Muscle of leg (tissue), 11 donors: ENCODE data around the gene TCAF1. TPM values are rescaled to one million over a fixed set of nuclear protein-coding genes. Genes with fewer than 3 reads are reported as not detected.

Experiments used
- DNase-seq: peaks from one replicate; pipeline ENCODE4 v3.0.0; 2013
- H3K27ac ChIP-seq: one replicate; pipeline ENCODE4 v1.5.1; 2013; ENCODE audit warnings: mild to moderate bottlenecking, low read length, control low read depth
- H3K27me3 ChIP-seq: one replicate; pipeline ENCODE4 v1.6.1; 2013; ENCODE audit warnings: low read length; ENCODE audit not compliant: control insufficient read depth, insufficient read depth
- H3K36me3 ChIP-seq: one replicate; pipeline ENCODE4 v1.6.1; 2013; ENCODE audit warnings: low read length; ENCODE audit not compliant: control insufficient read depth, insufficient read depth
- H3K4me1 ChIP-seq: one replicate; pipeline ENCODE4 v1.6.1; 2013; ENCODE audit warnings: low read length; ENCODE audit not compliant: control insufficient read depth, insufficient read depth
- H3K4me3 ChIP-seq: one replicate; pipeline ENCODE4 v1.5.1; 2013; ENCODE audit warnings: low read length, control low read depth
- H3K9me3 ChIP-seq: replicated peaks from 2 replicates; pipeline ENCODE4 v1.6.1; 2013; ENCODE audit warnings: low read depth, low read length; ENCODE audit not compliant: control insufficient read depth
- WGBS: methylation state at CpG from one replicate; pipeline ENCODE4 v1.1.5; 2013; ENCODE audit warnings: missing lambda C conversion rate; ENCODE audit not compliant: insufficient coverage; 5-methylcytosine and 5-hydroxymethylcytosine counted together
- polyA plus RNA-seq, 8 donors: library from polyadenylated mRNA; unstranded; fragments of 120-200 nt; gene quantifications; one replicate each; pipeline versions ENCODE4 v1.2.1 to v1.2.3, GENCODE V29; 2013; ENCODE audit warnings: inconsistent platforms in 1 of 8, low replicate concordance in 1 of 8; ENCODE audit not compliant: insufficient read length in 8 of 8, insufficient read depth in 1 of 8
- total RNA-seq: library from RNA; stranded (reverse); fragments of 120-200 nt; gene quantifications from one replicate; pipeline ENCODE4 v1.2.4, GENCODE V29; 2013

TCAF1 gene
- total and polyA plus RNA-seq, 9 donors: 104 to 186 (median 166) TPM

DNA sequence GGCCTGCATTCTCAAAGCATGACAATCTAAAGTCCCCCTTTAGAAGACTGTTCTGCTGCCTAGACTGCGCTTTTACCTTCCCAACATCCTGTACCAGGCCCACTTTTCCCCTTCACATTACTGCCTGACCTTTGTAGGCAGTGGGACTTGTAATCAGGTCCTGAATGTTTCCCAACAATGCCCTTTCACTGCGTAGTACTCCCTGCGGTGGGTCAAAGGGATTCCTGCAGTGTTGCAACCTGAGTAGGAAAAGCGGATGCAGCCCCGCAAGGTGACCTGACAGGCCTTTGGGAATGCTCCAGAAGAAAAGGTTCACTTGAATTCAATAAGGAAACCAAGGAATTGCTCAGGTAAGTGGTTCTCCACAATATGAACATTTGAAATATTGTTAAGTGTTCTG lies 4.9 kb upstream of the TCAF1 start:
- Histone ChIP-seq H3K4me3 (no peak overlapping the region), H3K36me3 (no peaks in the 10 kb centered on the region), H3K27ac (no peak overlapping the region), H3K27me3 (no peaks in the 10 kb centered on the region), H3K9me3 (no peaks in the 10 kb centered on the region), H3K4me1 (peaks cover 36% of the 10 kb centered on the region)
- DNase-seq: peak; percentile 7
- WGBS: 92% methylated on average over 5 of the region's 5 CpGs

DNA sequence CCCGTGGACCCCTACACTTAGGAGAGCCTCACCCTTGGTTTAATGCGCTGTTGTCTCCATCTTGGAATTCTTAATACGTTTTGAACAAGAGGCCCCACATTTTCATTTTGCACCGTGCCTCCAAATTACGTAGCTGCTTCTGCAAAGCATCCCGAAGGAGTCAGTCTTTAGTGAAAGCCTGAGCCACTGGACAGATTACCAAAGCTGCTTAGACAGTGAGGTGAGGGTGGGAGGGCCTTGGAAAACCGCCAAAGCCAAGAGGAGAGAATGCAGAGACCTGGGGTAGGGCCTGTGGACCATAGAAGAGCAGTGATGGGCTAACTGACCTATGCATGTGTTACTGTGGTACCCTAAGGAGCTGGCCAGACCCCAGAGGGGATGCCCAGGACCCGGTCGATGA lies 4.2 kb upstream of the TCAF1 start:
- Histone ChIP-seq H3K9me3 (no peaks in the 10 kb centered on the region), H3K27ac (peak overlapping the region; percentile 89), H3K4me3 (no peak overlapping the region), H3K36me3 (no peaks in the 10 kb centered on the region), H3K4me1 (peaks cover 36% of the 10 kb centered on the region), H3K27me3 (no peaks in the 10 kb centered on the region)
- peak; percentile 70 for DNase-seq
- 78% methylated on average over 7 of the region's 9 CpGs for WGBS

DNA sequence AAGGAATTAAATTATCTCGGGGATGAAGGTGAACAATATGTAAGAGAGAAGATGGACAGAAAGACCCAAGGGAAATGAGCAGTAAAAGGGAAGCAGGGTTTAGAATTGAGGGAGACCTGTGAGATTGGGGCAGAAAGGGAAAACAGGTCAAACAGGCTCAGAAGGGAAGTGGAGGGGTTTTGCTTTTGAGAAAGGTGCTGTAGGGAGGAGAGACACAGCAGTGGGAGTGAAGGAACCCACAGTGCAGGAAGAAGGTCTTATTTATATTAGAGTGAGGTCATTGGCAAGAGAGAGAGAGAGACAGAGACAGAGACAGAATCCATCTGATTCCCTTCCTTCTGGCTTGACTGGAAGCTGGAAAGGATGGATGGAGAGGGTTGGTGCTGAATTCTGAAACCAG lies 3.5 kb upstream of the TCAF1 start:
- Histone ChIP-seq H3K27ac (peak overlapping the region; percentile 89), H3K4me1 (peaks cover 39% of the 10 kb centered on the region), H3K36me3 (no peaks in the 10 kb centered on the region), H3K4me3 (no peak overlapping the region), H3K27me3 (no peaks in the 10 kb centered on the region), H3K9me3 (no peaks in the 10 kb centered on the region)
- WGBS: 42% methylated on average over 1 of the region's 1 CpG
- DNase-seq: peak; percentile 58

DNA sequence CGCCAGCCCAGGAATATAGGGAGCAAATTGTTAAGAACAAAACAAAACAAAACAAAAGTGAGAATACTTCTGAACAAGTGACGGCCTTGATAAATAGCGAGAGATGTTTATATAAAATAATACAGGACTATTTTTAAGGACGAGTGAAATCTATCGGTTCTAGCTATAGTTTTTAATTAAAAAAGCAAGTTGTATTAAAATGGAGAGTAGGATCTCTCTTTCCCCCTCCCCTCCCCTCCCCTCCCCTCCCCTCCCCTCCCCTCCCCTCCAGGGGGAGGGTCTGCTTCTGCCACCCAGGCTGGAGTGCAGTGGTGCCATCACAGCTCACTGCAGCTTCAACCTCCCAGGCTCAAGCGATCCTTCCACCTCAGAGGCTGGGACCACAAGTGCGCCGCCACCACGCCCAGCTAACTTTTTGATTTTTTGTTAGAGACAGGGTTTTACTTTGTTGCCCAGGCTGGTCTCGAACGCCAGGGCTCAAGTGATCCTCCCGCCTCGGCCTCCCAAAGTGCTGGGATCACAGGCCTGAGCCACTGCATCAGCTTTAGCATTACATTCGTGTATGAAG lies 440 bp upstream of the TCAF1 start:
- H3K4me1 ChIP-seq: peaks cover 47% of the 10 kb centered on the region
- no peaks in the 10 kb centered on the region for H3K9me3 ChIP-seq
- H3K27me3 ChIP-seq: no peaks in the 10 kb centered on the region
- no peaks in the 10 kb centered on the region for H3K36me3 ChIP-seq
- H3K4me3 ChIP-seq: peak overlapping the region; percentile 94
- DNase-seq: no peak
- WGBS: 93% methylated on average over 8 of the region's 14 CpGs
- peak overlapping the region; percentile 66 for H3K27ac ChIP-seq

DNA sequence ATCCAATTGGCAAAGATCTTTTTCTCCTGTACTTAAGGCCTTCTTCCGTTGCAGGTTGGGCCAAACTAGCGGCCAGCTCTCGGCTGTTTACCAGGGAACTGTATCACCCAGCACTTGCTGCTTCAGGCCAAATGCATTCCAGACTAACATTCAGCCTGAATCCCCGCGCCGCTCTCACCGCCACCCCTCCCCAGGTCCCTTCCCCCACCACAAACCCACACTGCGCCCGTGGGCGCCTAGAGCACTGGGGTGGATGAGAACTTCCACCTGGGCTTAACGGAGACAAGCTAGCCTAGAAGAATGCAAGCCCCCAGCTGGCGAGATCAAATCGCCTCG lies 676 bp downstream of the TCAF1 start:
- peaks cover 46% of the 10 kb centered on the region for H3K4me1 ChIP-seq
- peak; percentile 73 for DNase-seq
- no peaks in the 10 kb centered on the region for H3K36me3 ChIP-seq
- H3K4me3 ChIP-seq: peak overlapping the region; percentile 94
- H3K9me3 ChIP-seq: no peaks in the 10 kb centered on the region
- H3K27ac ChIP-seq: peak overlapping the region; percentile 97
- no peaks in the 10 kb centered on the region for H3K27me3 ChIP-seq
- WGBS: 0% methylated on average over 11 of the region's 14 CpGs

DNA sequence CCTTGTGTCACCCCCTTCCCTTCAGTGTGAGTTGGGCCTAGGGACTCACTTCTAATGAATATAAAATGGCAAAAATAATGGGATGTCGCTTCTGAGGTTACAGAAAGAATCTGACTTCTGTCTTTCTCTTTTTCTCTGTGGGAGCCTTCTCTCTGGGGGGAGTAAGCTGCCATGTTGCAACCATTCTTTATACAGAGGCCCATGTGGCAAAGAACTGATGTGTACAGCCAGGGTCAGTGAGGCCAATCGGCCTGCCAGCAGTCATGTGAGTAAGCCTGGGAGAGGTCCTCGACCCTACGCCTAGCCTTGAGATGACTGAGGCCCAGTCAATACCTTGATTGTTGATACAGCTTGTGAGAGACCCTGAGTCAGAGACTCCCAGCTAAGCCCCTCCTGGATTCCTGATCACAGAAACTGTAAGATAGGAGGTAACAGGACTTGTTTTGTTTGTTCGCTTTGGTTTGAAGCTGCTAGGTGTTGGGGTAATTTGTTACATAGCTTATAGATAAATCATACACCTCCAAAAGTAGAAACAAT lies 1.7 kb downstream of the TCAF1 start:
- Histone ChIP-seq H3K27me3 (no peaks in the 10 kb centered on the region), H3K9me3 (no peaks in the 10 kb centered on the region), H3K4me3 (peak overlapping the region; percentile 94), H3K36me3 (no peaks in the 10 kb centered on the region), H3K27ac (no peak overlapping the region), H3K4me1 (peaks cover 36% of the 10 kb centered on the region)
- DNase-seq: peak; percentile 7
- WGBS: 25% methylated on average over 2 of the region's 5 CpGs

DNA sequence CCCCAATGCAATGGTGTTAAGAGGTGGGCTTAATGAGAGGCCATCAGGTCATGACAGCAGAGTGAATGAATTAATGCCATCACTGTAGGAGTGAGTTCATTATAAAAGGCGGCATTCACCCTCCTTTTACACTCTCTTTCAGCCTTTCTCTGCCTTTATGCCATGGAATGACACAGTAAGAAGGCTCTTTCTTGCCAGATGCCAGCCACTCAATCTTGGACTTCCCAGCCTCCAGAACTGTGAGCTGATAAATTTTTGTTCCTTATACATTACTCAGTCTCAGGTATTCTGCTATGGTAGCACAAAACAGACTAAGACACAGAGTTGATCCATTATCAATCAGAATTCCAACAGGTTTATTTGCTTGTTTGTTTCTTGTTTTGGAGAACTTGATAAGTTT lies 3.2 kb downstream of the TCAF1 start:
- no peaks in the 10 kb centered on the region for H3K27me3 ChIP-seq
- no peaks in the 10 kb centered on the region for H3K36me3 ChIP-seq
- H3K27ac ChIP-seq: no peak overlapping the region
- H3K9me3 ChIP-seq: no peaks in the 10 kb centered on the region
- no CpG with 5 or more reads among the region's 1 CpG for WGBS
- no peak for DNase-seq
- no peak overlapping the region for H3K4me3 ChIP-seq
- H3K4me1 ChIP-seq: peaks cover 22% of the 10 kb centered on the region

DNA sequence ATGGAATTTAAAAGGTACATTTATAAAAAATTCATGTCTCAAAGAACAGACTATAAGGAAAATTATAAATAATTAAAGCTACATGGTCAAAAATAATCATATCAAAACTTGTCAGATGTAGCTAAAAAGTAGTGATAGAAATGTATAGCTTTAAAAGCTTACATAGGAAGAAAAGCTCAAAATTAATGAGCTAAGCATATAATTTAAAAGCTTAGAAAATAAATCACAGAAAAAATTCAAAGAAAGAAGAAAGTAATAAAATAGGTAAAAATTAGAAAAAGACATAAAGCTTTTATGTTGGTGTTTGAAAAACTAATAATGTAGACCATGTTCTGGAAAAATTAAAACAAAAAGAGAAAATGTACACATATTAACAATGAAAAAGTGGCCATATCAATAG lies 5.3 kb downstream of the TCAF1 start:
- H3K36me3 ChIP-seq: no peaks in the 10 kb centered on the region
- no peak overlapping the region for H3K27ac ChIP-seq
- no peak for DNase-seq
- no peak overlapping the region for H3K4me3 ChIP-seq
- H3K4me1 ChIP-seq: peaks cover 11% of the 10 kb centered on the region
- H3K9me3 ChIP-seq: peaks cover 5% of the 10 kb centered on the region
- no peaks in the 10 kb centered on the region for H3K27me3 ChIP-seq

DNA sequence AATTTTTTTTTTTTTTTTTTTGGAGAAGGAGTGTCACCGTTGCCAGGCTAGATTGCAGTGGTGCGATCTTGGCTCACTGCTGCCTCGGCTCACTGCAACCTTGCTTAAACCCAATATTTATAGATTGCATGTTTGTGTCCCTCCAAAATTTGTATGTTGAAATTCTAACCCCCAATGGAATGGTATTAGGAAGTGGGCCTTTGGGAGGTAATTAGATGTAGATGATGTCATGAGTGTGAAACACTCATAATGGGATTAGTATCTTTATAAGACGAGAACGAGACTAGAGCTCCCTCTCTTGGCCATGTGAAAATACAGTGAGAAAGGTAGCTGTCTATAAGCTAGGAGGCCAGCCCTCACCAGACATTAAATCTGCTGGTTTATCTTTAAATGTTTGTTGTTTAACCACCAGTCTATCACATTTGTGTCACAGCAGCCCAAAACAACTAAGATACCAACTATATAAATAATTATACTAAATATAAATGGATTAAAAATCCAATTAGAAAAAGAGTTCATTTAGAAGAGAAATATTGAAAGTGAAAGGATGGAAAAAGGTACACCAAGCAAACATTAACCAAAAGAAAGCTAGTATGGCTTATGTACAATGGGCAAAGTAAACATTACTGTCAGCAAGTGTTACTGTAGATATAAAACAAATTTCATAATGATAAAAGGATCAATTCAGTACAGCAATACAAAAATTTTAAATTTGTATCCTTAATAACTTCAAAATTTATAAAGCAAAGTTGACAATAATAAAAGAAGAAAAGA lies 9.3 kb downstream of the TCAF1 start:
- Histone ChIP-seq H3K36me3 (peaks cover 4% of the 10 kb centered on the region), H3K4me3 (no peak overlapping the region), H3K27me3 (no peaks in the 10 kb centered on the region), H3K27ac (no peak overlapping the region), H3K4me1 (no peaks in the 10 kb centered on the region), H3K9me3 (peaks cover 17% of the 10 kb centered on the region)
- no peak for DNase-seq
- WGBS: 60% methylated on average over 2 of the region's 5 CpGs

DNA sequence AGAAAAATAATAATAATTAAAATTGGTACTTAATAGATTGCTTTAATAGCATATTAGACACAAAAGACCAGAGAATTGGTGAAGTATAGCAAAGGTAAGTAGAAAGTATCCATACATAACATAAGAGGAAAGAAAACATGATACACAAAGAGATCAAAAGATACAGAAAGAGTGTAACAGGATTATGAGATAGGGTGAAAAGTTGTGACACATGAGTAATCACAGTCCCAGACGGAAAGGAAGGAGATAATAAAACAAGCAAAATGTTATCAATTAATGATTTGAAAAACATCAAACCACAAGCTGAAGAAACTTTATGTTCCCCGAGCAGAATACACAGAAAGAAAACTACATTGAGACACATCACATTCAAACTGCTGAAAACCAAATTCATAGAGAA lies 10.5 kb downstream of the TCAF1 start:
- DNase-seq: no peak
- H3K4me1 ChIP-seq: no peaks in the 10 kb centered on the region
- no peaks in the 10 kb centered on the region for H3K27me3 ChIP-seq
- WGBS: no CpG with 5 or more reads among the region's 2 CpGs
- H3K4me3 ChIP-seq: no peak overlapping the region
- peaks cover 4% of the 10 kb centered on the region for H3K36me3 ChIP-seq
- H3K27ac ChIP-seq: no peak overlapping the region
- H3K9me3 ChIP-seq: peaks cover 17% of the 10 kb centered on the region
